Pulmonary artery endothelial cell (primary cell): ENCODE data around the gene MAP4K4. TPM values are rescaled to one million over a fixed set of nuclear protein-coding genes. Genes with fewer than 3 reads are reported as not detected.
A peak's percentile ranks its signal among the peaks of the same experiment; 100 is the strongest.

Experiments used
- DNase-seq: peaks from one replicate; pipeline ENCODE4 v3.0.0-alpha.2; 2011; ENCODE audit warnings: low read depth, low spot score
- total RNA-seq: library from RNA; depleted of rRNA; stranded (reverse); fragments of >200 nt; gene quantifications from 2 replicates; pipeline ENCODE4 v1.2.3, GENCODE V29; 2014

The MAP4K4 gene
- total RNA-seq, 1 donor from 2014 or later: 480 TPM

DNA sequence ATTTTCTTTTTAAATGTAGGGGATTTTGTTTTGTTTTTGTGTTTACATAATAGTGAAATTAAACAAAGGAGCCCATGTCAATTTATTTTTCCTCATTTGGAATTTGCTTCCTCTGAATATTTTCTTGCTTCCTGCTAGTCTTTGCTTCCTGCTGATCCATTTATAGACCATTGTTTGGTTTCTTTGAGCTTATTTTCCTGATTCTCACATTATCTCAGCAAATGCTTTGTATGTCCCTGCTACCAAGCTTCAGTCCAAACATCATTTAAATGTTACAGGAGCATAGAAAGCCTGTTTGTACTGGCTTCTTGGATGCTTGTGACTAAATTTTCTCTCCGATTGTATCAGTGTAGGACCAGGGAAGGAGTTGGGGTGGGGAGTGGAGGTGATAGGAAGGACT is 166.9 kb downstream of the MAP4K4 start:
- peak; percentile 24 for DNase-seq

DNA sequence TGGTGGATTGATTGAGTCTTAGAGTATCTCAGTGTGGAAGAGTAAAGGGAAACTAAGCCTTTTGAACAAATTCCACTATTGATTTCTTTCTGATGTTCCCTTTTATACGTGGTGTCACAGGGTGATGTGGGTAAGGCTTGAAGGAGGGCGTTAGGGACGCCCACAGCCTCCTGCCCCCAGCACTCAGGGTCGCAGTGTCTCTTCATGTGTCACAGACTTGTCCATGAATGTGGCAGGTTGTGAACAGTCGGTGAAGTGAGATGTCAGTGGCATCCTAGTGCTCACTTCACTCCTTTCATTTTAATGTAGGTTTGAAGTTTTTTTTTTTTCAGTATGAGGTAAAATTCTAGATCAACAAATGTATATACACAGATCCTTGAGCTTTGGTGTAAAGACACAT is 171.0 kb downstream of the MAP4K4 start:
- no peak for DNase-seq

DNA sequence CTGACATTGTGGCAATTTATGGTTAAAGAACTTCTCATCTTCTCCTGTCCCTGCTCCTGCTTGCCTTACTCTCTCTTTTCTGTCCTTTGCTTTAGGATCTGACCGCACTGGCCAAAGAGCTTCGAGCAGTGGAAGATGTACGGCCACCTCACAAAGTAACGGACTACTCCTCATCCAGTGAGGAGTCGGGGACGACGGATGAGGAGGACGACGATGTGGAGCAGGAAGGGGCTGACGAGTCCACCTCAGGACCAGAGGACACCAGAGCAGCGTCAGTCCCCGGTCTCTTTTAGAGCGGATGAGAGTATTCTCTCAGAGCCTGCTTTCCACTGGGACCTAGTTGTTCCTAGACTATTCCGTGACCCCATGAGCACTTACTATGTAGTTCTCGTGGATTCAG is 172.0 kb downstream of the MAP4K4 start:
- no peak for DNase-seq

DNA sequence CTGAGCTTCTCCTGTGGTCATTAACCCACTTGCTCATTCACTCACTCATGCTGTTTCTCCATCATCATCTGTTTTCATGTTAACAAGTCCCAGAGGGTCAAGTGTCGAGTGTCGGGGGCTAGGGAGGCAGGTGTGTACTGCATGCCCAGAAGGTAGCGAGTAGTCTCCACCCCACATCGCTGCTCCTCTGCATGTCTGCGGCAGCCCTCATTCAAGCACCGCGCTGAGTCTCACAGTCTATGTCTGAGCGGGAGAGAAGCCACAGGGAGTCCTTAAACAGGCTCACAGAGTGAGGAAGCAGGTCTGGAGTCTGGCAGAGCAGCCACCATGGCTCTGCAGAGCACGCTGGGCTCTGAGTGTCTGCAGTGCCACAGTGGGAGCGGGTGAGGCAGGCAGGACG is 172.9 kb downstream of the MAP4K4 start:
- no peak for DNase-seq

DNA sequence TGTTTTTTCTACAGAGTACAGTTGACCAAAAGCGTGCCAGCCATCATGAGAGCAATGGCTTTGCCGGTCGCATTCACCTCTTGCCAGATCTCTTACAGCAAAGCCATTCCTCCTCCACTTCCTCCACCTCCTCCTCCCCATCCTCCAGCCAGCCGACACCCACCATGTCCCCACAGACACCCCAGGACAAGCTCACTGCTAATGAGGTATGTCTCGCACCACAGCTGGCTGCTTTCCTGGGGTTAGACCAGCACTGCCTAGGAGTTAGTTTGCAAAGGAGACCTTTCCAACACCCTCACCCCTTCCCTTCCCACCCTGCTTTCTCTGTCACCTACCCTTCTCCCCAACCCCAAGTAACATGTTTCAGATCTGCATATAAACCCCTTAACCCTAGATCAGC is 174.0 kb downstream of the MAP4K4 start:
- no peak for DNase-seq

DNA sequence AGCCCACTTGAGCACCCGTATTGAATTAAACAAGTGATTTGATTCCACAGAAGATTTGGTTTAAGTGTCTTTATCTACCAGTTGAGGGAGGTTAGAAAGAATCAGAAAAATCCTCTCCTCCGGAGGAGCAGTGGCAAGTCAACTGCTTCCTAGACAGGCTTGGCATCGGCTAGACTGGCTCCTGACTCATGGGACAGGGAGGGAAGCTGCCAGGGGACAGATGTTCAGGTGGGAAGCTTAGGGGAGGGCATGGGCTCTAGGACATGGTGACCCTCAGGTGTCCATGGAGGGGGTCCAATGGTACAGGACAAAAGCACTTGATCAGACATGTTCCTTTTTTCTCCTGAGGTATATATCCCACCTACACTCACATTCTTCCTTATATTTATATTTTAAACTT is 175.0 kb downstream of the MAP4K4 start:
- no peak for DNase-seq

DNA sequence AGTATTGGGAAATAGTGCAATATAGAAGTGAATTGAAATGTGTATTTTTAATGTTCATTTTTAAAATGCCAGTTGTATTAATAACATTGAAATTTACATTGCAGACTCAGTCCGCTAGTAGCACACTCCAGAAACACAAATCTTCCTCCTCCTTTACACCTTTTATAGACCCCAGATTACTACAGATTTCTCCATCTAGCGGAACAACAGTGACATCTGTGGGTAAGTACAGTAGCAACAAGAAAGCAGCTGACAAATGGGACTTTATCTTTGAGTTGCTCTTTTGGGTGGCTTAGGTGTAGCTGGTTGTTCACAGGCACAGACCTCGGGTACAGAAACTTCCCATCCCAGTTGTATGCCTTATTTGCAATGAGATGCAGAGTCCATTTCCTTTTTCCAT is 176.0 kb downstream of the MAP4K4 start:
- DNase-seq: no peak

DNA sequence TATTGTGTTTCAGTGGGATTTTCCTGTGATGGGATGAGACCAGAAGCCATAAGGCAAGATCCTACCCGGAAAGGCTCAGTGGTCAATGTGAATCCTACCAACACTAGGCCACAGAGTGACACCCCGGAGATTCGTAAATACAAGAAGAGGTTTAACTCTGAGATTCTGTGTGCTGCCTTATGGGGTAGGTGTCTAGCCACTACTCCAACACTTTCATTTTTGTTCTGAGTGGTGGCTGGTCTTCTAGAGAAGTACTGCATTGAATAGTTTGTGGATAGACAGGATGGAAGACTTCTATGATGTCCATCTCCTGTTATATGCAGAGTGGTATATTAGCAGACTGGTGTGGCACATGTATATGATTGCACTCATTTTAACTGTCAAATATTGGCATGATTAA is 176.6 kb downstream of the MAP4K4 start:
- DNase-seq: no peak

DNA sequence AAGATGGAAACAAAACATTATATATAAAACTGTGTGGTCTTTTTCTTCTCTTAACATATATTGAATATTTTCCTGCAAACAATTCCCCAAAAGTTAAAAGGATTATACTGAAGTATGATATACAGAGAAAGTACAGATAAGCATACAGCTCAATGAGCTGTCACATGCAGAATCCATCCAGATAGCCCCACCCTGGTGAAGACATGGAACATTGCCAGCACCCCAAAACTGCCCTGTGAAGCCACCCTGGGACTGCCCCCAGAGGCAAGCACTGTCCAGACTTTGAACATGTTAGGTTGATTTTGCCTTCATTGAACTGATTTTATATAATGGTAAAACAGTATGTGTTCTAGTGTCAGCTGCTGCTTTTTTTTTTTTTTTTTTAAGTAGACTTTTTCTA is 182.0 kb downstream of the MAP4K4 start:
- no peak for DNase-seq

DNA sequence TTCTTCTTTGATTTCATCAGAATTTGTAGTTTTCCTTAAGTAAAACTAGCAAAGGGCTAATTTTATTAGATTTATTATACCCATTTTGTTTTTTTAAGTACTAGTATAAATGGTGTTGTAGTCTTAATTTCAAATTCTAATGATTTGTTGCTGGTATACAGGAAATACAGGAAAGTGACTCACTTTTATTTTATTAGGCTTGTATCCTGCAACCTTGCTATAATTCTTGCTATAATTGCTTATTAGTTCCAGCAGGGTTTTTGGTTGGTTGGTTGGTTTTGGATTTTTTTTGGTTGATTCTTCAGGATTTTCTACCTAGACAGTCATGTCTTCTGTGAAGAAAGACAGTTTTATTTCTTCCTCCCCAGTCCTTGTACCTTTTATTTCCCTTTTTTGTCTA is 183.6 kb downstream of the MAP4K4 start:
- DNase-seq: no peak

DNA sequence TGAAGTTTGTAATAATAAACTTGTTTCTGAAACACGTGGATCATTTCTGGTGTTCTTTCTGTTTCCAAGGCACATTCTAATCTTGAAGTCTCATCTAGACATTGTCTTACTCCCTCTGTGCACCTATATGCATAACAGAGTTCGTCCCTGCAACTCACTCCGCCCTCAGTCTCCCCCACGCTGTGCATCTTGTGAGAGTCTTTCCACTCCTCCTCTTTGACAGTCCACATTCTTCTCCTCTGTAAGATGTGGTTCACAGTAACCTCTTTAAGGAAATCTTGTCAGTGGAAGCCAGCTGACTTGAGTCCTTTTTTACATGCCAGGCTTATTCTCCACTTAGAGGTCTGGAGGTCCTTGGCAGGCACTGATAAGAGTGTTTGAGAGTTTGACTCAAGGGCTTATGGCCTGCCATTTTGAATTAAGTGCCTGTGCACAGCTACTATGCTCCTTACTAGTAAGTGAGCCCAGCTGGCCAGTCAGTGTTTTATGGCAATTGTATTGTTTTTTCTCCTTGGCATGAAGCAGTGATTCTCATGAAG is 185.3 kb downstream of the MAP4K4 start:
- DNase-seq: no peak

DNA sequence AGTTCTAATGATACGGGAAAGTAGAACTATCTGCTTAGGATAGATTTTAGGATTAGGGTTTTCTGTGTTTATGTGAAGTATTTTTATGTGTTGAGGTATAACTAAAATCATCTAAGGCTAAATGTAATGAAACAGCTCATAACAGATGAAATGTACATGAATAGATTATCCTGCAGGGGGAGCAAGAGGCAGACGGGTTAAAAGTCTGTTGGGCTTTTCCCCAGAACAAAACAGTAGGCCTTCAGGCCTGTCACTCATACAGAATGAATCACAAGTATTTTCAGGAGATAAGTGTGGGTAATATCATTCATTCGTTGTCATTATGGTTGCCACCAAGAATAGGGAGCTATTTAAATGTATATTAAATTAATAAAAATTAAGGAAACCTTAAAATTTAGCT is 186.4 kb downstream of the MAP4K4 start:
- DNase-seq: peak; percentile 11

DNA sequence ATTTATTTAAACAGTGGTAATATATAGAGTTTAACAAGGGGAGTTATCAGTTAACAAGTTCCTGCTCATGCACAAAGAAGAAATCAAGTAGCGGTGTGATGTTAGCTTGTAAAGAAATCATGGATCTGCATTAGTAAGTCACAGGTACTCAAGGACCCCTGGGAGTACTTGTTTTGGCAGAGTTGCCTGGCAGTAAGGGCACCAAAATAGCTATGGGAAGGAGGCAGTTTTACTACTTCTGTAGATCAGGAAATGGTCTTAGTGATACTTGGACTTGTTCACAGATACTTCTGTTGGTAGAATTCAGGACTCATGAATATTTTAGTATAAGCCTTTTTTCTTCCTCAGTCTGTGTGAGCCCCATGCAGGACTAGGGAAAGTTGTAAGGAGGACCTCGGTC is 186.9 kb downstream of the MAP4K4 start:
- DNase-seq: no peak

DNA sequence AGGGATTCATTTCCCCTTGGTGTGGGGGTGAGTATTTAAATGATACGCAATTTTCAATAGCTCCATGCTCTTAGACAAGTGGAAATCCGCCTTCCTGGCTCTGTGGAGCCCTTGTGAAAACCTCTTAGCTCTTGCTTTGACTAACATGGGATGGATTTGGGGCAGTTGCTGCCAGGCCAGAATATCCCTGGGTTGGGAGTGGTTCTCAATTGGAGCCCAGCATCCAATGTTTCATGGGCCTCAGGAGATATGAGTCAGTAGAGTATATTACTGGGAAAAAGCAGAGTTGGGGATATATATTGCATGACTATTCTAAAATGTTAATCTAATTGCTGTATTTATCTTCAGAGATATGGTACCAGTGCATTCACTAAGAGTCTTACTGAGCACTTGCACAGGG is 189.8 kb downstream of the MAP4K4 start:
- no peak for DNase-seq

DNA sequence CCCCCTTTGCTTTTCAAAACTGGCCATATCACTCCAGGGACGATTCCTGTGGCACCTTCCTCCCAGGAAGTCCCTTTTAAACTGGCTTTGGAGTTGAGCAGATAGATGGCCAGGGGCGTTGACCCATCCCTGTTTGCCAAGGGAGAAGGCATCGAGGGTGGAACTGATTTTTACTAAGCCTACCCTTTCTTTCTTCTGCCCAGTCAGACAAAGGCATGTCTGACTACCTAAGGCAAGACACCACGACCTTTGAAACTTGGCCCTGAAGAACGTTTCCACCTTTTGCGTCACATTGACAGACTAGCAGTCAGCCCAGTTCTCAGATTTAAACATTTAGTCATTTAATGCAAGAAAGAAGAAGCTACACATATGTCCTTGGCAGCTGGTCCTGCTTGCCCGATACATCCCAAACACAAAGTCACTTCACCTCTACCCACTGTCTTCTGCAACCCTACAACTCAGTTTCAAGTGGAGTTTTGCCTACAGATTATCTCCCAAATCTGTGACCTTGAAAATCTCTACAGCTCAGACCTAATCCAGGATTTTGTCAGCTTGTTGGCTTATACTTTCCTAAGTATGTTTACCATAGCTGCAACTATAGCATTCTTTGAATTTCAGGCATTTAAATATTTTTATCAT is 192.1 kb downstream of the MAP4K4 start:
- DNase-seq: no peak

DNA sequence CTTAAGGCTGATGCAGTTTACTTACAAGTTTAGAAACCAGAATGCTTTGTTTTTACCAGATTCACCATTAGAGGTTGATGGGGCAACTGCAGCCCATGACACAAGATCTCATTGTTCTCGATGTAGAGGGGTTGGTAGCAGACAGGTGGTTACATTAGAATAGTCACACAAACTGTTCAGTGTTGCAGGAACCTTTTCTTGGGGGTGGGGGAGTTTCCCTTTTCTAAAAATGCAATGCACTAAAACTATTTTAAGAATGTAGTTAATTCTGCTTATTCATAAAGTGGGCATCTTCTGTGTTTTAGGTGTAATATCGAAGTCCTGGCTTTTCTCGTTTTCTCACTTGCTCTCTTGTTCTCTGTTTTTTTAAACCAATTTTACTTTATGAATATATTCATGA is 194.9 kb downstream of the MAP4K4 start:
- DNase-seq: no peak

DNA sequence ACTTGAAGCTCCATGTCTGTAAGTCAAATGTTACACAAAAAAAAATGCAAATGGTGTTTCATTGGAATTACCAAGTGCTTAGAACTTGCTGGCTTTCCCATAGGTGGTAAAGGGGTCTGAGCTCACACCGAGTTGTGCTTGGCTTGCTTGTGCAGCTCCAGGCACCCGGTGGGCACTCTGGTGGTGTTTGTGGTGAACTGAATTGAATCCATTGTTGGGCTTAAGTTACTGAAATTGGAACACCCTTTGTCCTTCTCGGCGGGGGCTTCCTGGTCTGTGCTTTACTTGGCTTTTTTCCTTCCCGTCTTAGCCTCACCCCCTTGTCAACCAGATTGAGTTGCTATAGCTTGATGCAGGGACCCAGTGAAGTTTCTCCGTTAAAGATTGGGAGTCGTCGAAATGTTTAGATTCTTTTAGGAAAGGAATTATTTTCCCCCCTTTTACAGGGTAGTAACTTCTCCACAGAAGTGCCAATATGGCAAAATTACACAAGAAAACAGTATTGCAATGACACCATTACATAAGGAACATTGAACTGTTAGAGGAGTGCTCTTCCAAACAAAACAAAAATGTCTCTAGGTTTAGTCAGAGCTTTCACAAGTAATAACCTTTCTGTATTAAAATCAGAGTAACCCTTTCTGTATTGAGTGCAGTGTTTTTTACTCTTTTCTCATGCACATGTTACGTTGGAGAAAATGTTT is 196.3 kb downstream of the MAP4K4 start:
- no peak for DNase-seq

DNA sequence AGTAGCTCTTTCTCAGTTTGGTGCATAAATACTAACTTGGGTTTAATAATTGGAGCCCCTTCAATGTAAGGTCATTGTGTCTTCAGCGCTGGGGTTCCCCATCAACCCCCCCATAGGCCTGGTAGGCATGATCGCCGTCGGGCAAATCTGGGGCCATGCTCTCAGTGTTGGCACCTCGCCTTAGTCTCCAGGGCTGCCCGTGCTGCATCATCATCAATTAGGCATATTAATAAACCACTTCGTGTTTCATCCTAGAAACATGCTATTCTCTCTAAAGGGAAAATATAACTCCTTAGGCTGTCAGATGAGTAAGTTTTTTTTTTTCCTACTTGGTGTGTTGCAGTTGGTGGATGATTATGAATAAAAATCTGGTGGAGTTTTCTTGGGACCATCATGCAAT is 197.5 kb downstream of the MAP4K4 start:
- DNase-seq: no peak

DNA sequence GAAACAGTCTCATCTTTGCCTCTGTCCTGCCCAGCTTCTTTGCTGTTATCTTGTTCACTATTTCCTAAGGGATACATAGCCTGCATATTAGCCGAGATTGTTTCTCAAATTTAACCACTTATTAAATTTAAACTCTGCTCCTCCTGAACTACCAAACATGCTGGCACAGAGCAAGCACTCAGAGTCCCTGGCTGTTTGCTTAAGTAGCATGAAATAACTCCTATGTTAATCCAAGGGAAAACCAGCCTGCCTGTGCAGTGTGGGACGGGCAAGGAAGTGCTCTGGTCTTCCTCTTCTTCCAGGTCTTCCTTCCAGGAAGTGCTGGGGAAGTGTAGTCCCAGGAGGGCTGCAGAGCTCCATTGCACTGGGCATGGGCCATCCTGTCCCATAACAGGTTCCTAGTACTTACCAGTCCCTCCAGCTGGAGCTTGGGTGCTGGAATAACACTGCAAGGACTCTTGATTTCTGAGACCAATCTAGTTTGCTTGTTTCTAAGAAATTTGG is 198.4 kb downstream of the MAP4K4 start:
- DNase-seq: no peak

DNA sequence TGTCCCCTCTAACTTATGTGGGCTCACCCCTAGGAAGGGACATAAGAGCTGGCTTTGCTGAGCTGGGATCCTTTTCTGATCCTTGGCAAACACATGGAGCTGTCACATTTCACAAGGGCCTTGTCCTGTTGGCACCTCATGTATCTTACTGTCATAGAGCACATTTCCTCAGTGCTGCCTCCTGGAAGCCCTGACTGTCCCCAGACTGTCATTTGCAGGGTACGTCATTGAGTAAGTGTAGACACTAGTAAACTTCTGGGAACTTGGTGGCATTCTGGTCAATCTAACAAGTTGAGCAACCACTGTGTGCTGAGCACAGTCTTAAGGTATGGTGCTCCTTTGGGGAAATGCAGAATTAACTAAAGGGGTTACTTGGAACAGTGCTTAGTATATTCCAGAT is 199.8 kb downstream of the MAP4K4 start:
- DNase-seq: no peak

DNA sequence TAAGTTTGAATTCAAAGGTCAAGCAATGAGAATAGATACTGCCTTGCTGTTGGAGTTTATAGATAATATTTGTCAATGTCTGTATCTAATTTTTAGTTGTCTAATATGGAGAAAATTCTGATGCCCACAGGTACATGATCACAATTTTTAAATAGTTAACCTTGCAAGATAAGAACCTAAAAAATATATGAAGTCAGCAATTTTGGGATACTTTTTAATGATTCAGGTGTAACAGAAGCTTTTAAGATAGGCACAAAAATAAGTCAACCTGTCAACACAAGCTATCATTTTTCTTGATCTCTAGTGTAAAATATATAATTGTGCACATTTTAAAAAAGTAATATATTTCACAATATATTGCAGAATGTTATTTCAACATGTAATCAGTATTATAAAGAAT is 201.8 kb downstream of the MAP4K4 start:
- no peak for DNase-seq

DNA sequence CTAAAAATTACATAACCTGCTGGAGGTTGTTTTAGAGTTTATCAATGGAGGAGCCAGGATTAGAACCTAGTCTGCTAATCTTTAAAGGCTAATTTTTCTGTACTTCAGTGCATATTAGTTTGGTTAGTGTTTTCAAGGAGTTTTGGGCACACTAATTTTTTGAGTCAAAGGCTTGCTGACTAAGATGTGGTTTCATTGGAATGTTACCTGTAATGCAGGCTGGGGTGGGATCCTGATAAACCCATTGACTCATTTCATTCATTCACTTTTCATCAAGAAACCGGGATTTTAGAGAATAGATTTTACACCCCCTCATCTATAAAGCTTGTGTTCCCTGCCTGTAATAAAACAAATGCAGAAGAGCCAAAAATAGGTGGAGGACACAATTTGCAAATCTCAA is 202.4 kb downstream of the MAP4K4 start:
- DNase-seq: no peak

DNA sequence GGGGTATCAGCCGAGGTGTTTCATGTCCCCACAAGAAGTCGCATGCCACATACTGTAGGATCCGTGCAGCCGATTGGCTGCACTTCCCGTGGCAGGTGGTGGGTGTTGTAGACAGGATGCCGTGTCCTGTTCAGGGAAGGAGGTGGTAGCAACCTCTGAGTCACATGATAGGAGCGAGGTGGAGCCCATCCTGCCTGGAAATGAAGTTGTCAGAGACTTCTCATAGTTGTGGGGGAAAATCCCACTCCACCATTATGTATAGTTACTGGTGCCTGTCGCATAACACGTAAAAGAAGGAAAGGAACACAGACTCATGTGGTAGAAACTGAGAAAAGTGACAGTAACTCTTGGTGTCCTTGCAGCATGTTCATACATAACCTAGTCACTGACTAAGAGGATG is 202.9 kb downstream of the MAP4K4 start:
- DNase-seq: no peak
